Psoas muscle (tissue), 8 donors: ENCODE measurements around the gene SLC39A7. TPM values are rescaled to one million over a fixed set of nuclear protein-coding genes. Genes with fewer than 3 reads are reported as not detected.

Experiments
- ATAC-seq, 4 donors: fragments of 200-7000 bp; cut with Tn5 transposase; one replicate each; pipeline ENCODE4 v1.9.1; 2020; ENCODE audit warnings: moderate library complexity in 3 of 4, mild to moderate bottlenecking in 2 of 4
- DNase-seq, 2 donors: peaks; one replicate each; pipeline ENCODE4 v3.0.0-alpha.2; 2020
- H3K27ac ChIP-seq: fragments of 200-600 bp; one replicate; pipeline ENCODE4 v1.8.0; 2022
- H3K27me3 ChIP-seq, 3 donors: fragments of 200-600 bp in 1 of 3; one replicate each; pipeline versions ENCODE4 v1.6.1 to v1.8.0; 2013 to 2022; ENCODE audit warnings: low read length in 2 of 3, mild to moderate bottlenecking in 2 of 3, moderate library complexity in 1 of 3; ENCODE audit not compliant: insufficient read depth in 3 of 3
- H3K36me3 ChIP-seq, 2 donors: fragments of 200-600 bp in 1 of 2; one replicate each; pipeline versions ENCODE4 v1.6.1 to v1.8.0; 2013 to 2022; ENCODE audit warnings: low read depth in 1 of 2, mild to moderate bottlenecking in 1 of 2, moderate library complexity in 1 of 2; ENCODE audit not compliant: insufficient read depth in 1 of 2
- H3K4me1 ChIP-seq: fragments of 200-600 bp; one replicate; pipeline ENCODE4 v1.8.0; 2022
- H3K4me3 ChIP-seq: fragments of 200-600 bp; one replicate; pipeline ENCODE4 v1.8.0; 2022; ENCODE audit warnings: mild to moderate bottlenecking
- H3K9me3 ChIP-seq: fragments of 200-600 bp; one replicate; pipeline ENCODE4 v1.8.0; 2022
- WGBS, 3 donors: extraction: QIAGEN DNeasy Blood & Tissue Kit; methylation state at CpG; one replicate each; pipeline versions ENCODE4 v1.1.6 to v1.1.7; 2013; 5-methylcytosine and 5-hydroxymethylcytosine counted together
- intact Hi-C, 2 donors: fragments of 100-400 bp; cut with DNase I; formaldehyde crosslinking; loops; one replicate each; pipeline versions ENCODE4 v1.11.0 to v1.14.2; 2022
- polyA plus RNA-seq, 3 donors: library from polyadenylated mRNA; stranded (reverse); fragments of 200-250 nt; gene quantifications; one replicate each; pipeline ENCODE4 v1.2.3, GENCODE V29; 2013
- total RNA-seq, 4 donors: library from RNA; stranded (reverse); fragmentation: NEBNext Ultra II Directional in 2 of 4; extraction: Animal tissue kit (Norgen Biotek cat#: 25700) in 2 of 4; gene quantifications; one replicate each; pipeline versions ENCODE4 v1.2.1 to v1.2.4, GENCODE V29; 2021 to 2023
- TF ChIP-seq, protein P1 (sequence below): fragments of 200-600 bp; IDR thresholded peaks from one replicate; pipeline ENCODE4 v1.8.0; 2022; ENCODE audit warnings: antibody characterized with exemption
- donor health status: healthy with polysubstance abuse.
- donor health status: DM: no; HTN: no; CAD: no; lungs with moderate emphysema.
- donor health status: Bipolar disorder and iron deficiency.
- donor health status: healthy.
- donor health status: DM: yes; HTN: yes; CAD: no.
- donor health status: DM: no; HTN: no; CAD: no.
- donor health status: DM: no; HTN: no; CAD: no.
- donor health status: DM: yes; HTN: yes; CAD: no.

SLC39A7 gene
- total and polyA plus RNA-seq, 7 donors: 17.6 to 126 (median 41.4) TPM

DNA sequence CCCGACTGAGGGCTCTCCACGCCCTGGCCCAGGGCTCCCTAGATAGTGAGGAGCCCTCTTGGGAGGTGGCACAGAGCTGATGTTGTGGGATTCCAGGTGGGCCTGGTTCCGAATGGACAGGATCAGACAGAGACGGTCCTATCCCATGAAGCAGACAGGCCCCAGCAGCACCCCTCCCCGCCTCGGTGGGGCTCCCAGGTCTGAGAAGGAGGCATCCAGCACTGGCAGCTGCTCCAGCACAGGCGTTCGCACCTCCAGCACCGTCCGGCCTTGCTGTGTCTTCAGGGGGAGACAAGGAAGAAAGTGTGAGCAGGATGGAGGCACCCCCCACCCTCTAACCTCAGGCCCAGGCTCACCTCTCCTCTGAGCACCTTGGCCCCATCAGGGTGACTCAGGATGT, 37.1 kb upstream of the SLC39A7 start:
- 80 to 89% (median 86%) methylated on average over 10 of the region's 10 CpGs for WGBS, 3 donors
- Histone ChIP-seq H3K4me3 (no peak overlapping the region), H3K9me3 (no peaks in the 10 kb centered on the region), H3K36me3 (no peaks in the 10 kb centered on the region), H3K27ac (no peak overlapping the region), H3K27me3 (no peaks in the 10 kb centered on the region), H3K4me1 (peaks cover 5% of the 10 kb centered on the region)
- TF ChIP-seq, protein P1, sequence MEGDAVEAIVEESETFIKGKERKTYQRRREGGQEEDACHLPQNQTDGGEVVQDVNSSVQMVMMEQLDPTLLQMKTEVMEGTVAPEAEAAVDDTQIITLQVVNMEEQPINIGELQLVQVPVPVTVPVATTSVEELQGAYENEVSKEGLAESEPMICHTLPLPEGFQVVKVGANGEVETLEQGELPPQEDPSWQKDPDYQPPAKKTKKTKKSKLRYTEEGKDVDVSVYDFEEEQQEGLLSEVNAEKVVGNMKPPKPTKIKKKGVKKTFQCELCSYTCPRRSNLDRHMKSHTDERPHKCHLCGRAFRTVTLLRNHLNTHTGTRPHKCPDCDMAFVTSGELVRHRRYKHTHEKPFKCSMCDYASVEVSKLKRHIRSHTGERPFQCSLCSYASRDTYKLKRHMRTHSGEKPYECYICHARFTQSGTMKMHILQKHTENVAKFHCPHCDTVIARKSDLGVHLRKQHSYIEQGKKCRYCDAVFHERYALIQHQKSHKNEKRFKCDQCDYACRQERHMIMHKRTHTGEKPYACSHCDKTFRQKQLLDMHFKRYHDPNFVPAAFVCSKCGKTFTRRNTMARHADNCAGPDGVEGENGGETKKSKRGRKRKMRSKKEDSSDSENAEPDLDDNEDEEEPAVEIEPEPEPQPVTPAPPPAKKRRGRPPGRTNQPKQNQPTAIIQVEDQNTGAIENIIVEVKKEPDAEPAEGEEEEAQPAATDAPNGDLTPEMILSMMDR: no peak
- no peak for ATAC-seq
- no peak for DNase-seq
- intact Hi-C loops: no loop called here

DNA sequence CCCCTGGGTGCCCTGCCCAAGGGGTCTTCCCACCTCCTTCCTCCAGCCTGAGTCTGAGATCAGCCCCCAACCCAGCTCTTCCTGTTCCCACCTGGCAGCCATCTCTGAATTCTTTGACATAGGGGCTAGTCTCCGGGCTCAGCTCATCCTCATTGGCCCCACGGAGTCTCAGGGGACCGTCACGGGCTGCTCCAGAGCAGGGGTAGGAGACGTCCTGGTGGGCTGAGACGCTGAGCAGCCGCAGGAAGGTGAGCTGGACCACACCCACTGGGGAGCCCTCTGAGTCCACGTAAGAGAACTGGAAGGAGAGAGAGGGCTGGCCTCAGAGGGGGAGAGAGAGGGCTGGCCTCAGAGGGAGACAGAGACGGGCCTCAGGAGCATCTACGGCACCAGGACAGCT, 36.5 kb upstream of the SLC39A7 start:
- Histone ChIP-seq H3K4me3 (no peak overlapping the region), H3K9me3 (no peaks in the 10 kb centered on the region), H3K27ac (no peak overlapping the region), H3K27me3 (no peaks in the 10 kb centered on the region), H3K36me3 (no peaks in the 10 kb centered on the region), H3K4me1 (peaks cover 5% of the 10 kb centered on the region)
- TF ChIP-seq, protein P1: no peak
- 44 to 52% (median 50%) methylated on average over 10 of the region's 10 CpGs for WGBS, 3 donors
- intact Hi-C loops: no loop called here
- ATAC-seq (no peak), DNase-seq (no peak)

DNA sequence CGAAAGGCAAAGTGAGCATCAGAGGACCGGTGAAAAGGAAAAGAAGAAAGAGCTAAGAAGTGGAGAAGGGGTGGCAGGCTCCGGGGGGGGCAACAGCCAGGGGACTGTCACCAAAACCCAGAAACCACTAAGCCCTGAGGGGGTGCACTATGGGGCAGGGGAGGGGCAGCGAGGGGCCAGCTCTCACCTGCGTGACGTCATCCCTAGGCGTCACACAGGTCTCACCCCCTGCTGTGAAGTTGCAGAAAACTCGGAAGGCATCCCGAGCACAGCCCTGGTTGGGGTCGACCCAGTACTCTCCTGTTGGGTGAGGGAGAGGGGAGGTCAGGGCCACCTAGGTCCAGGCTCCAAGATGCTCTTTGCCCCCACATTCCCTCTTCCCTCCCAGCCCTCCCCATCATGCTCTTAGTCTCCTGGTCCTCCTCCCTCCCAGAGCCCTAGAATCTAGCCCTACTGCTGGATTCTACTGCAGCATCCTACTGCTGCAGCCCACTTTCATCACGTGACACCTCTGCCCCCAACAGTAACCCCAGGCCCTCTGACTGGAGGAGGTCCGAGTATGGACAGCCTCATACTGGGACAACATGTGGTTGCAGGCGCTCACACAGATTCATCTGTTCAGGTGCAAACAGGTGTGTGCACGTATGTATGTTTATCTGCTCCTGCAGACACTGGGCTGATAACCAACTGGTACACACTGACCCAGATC, 35.8 kb upstream of the SLC39A7 start:
- TF ChIP-seq, protein P1: no peak
- Histone ChIP-seq H3K9me3 (no peaks in the 10 kb centered on the region), H3K36me3 (no peaks in the 10 kb centered on the region), H3K27ac (no peak overlapping the region), H3K4me1 (peaks cover 5% of the 10 kb centered on the region), H3K4me3 (no peak overlapping the region), H3K27me3 (no peaks in the 10 kb centered on the region)
- intact Hi-C loops: loop anchor here in 1 of 2 donors (5.0 kb wide), 1 partner anchor 72 kb away; no protein-coding TSS in a partner anchor
- ATAC-seq (no peak), DNase-seq (no peak)
- WGBS, 3 donors: 56 to 68% (median 64%) methylated on average over 13 to 14 of the region's 14 CpGs

DNA sequence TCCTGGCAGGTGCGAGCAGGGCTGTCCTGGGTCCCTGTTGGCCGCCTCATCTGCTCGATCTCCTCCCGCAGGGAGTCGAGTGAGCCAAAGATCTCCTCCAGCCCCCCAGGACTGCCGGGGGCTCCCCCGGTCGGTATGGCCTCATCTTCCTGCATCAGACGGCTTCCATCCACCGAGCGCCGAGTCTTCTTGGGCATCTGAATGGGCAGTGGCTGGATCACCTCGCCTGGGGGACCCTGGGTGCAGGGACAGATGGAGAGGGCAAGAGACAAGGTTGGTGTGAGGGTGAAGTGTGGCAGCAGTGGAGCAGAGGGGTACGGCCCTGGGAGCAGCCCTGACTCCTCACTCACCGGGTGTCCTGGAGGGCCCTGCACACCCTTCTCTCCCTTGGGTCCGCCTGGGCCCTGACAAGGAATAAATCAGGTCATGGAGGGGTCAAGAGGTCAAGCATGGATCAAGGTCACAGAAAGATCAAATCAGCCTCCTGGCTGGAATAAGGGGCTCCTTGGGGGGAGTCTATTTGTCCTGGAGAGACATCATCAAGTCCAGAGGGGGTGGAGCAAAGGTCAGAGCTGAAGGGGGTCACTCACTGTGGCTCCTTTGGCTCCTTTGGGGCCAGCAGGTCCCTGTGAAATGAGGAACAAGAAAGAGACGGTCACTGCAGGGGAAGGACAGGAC, 34.9 kb upstream of the SLC39A7 start:
- ATAC-seq (no peak), DNase-seq (no peak)
- Histone ChIP-seq H3K27me3 (no peaks in the 10 kb centered on the region), H3K4me3 (no peak overlapping the region), H3K36me3 (no peaks in the 10 kb centered on the region), H3K4me1 (peaks cover 5% of the 10 kb centered on the region), H3K27ac (no peak overlapping the region), H3K9me3 (no peaks in the 10 kb centered on the region)
- TF ChIP-seq, protein P1: no peak
- intact Hi-C loops: loop anchor here (1.0 to 5.0 kb wide), 2 partner anchors 26 to 72 kb away; no protein-coding TSS in a partner anchor
- WGBS, 3 donors: 79 to 87% (median 81%) methylated on average over 17 of the region's 17 CpGs
